ENCODE data around the gene SSBP2.
A peak's percentile ranks its signal among the peaks of the same experiment; 100 is the strongest.

Gene SSBP2

GRCh38 chr5:81752644-81752963 lies 1.7 kb upstream of the SSBP2 start:
- Histone ChIP-seq H3K4me1 (peaks cover 14% of the 10 kb centered on the region), H3K4me3 (ENCODE audit: low read depth, low read length) (no peak overlapping the region), H3K36me3 (no peaks in the 10 kb centered on the region), H3K27me3 (no peaks in the 10 kb centered on the region), H3K9me3 (no peaks in the 10 kb centered on the region)
- TF ChIP-seq CTCF (IDR thresholded peaks at IDR 0.05; ENCODE audit: low read depth, low read length): no peak
- DNase-seq: no peak

- H3K4me1 ChIP-seq: peaks cover 15% of the 10 kb centered on the region
- H3K36me3 ChIP-seq: no peaks in the 10 kb centered on the region
- TF ChIP-seq CTCF (IDR thresholded peaks at IDR 0.05; ENCODE audit: low read depth, low read length): no peak
Observed at GRCh38 chr5:81751836-81752643, 1.1 kb upstream of the SSBP2 start.

GRCh38 chr5:81750308-81751008 lies 439 bp downstream of the SSBP2 start:
- H3K36me3 ChIP-seq: no peaks in the 10 kb centered on the region
- H3K27me3 ChIP-seq: no peaks in the 10 kb centered on the region
- DNase-seq: peak; percentile 16
- peak overlapping the region; percentile 75 for H3K4me3 ChIP-seq (ENCODE audit: low read depth, low read length)
- TF ChIP-seq CTCF (IDR thresholded peaks at IDR 0.05; ENCODE audit: low read depth, low read length): no peak
- no peaks in the 10 kb centered on the region for H3K9me3 ChIP-seq
- H3K4me1 ChIP-seq: peaks cover 17% of the 10 kb centered on the region

More at GRCh38 chr5:81751836-81752643, 1.1 kb upstream of the SSBP2 start:
- H3K9me3 ChIP-seq: no peaks in the 10 kb centered on the region
- no peak for DNase-seq
- no peaks in the 10 kb centered on the region for H3K27me3 ChIP-seq
- H3K4me3 ChIP-seq (ENCODE audit: low read depth, low read length): peak overlapping the region; percentile 61

- Histone ChIP-seq H3K4me3 (ENCODE audit: low read depth, low read length) (peak overlapping the region; percentile 75), H3K36me3 (no peaks in the 10 kb centered on the region), H3K9me3 (no peaks in the 10 kb centered on the region), H3K4me1 (peaks cover 17% of the 10 kb centered on the region), H3K27me3 (no peaks in the 10 kb centered on the region)
- DNase-seq: peak; percentile 55
- no peak for TF ChIP-seq CTCF (IDR thresholded peaks at IDR 0.05; ENCODE audit: low read depth, low read length)
Observed at GRCh38 chr5:81749561-81750307, 1.2 kb downstream of the SSBP2 start.

- peaks cover 17% of the 10 kb centered on the region for H3K4me1 ChIP-seq
- H3K9me3 ChIP-seq: no peaks in the 10 kb centered on the region
- H3K36me3 ChIP-seq: no peaks in the 10 kb centered on the region
- no peaks in the 10 kb centered on the region for H3K27me3 ChIP-seq
- TF ChIP-seq CTCF (IDR thresholded peaks at IDR 0.05; ENCODE audit: low read depth, low read length): no peak
- DNase-seq: no peak
- H3K4me3 ChIP-seq (ENCODE audit: low read depth, low read length): peak overlapping the region; percentile 75
Observed at GRCh38 chr5:81749192-81749560, 1.7 kb downstream of the SSBP2 start.

All from BE2C (cell line).